Mesenchymal stem cell (in vitro differentiated cells and primary cell): ENCODE measurements around the gene ACTR2.

Experiments used
- DNase-seq: peaks from one replicate; pipeline ENCODE4 v3.0.0-alpha.2; 2013
- H2AFZ ChIP-seq: one replicate; pipeline ENCODE4 v1.6.1; 2013; ENCODE audit warnings: low read depth, mild to moderate bottlenecking, control low read depth, inconsistent platforms, low read length, moderate library complexity
- H2AK5ac ChIP-seq: 2 replicates; pipeline ENCODE4 v1.6.1; 2013; ENCODE audit warnings: low read length, moderate library complexity, mild to moderate bottlenecking, inconsistent platforms; ENCODE audit not compliant: severe bottlenecking
- H2BK120ac ChIP-seq: one replicate; pipeline ENCODE4 v1.6.1; 2013; ENCODE audit warnings: low read depth, mild to moderate bottlenecking, inconsistent platforms, low read length, moderate library complexity
- H2BK12ac ChIP-seq, 2 experiments: one replicate each; pipeline ENCODE4 v1.6.1; 2013; ENCODE audit warnings: inconsistent platforms in 2 of 2, low read length in 2 of 2, mild to moderate bottlenecking in 2 of 2, moderate library complexity in 2 of 2, control low read depth in 1 of 2
- H2BK15ac ChIP-seq: one replicate; pipeline ENCODE4 v1.6.1; 2013; ENCODE audit warnings: mild to moderate bottlenecking, low read depth, inconsistent platforms; ENCODE audit not compliant: poor library complexity, severe bottlenecking
- H2BK5ac ChIP-seq: 2 replicates; pipeline ENCODE4 v1.6.1; 2013; ENCODE audit warnings: low read depth, mild to moderate bottlenecking, low read length, control low read depth, inconsistent platforms; ENCODE audit not compliant: poor library complexity, severe bottlenecking
- H3K14ac ChIP-seq, 2 experiments: one replicate each; pipeline ENCODE4 v1.6.1; 2013; ENCODE audit warnings: inconsistent platforms in 2 of 2, low read length in 2 of 2, control low read depth in 1 of 2, mild to moderate bottlenecking in 1 of 2, moderate library complexity in 1 of 2
- H3K18ac ChIP-seq, 2 experiments: one replicate each; pipeline ENCODE4 v1.6.1; 2013; ENCODE audit warnings: inconsistent platforms in 2 of 2, low read length in 2 of 2, control low read depth in 1 of 2, low read depth in 1 of 2, mild to moderate bottlenecking in 1 of 2
- H3K23ac ChIP-seq, 2 experiments: one replicate each; pipeline ENCODE4 v1.6.1; 2013; ENCODE audit warnings: inconsistent platforms in 2 of 2, low read length in 2 of 2, mild to moderate bottlenecking in 2 of 2, moderate library complexity in 2 of 2, control low read depth in 1 of 2
- H3K27ac ChIP-seq: 2 replicates; pipeline ENCODE4 v1.5.1; 2013; ENCODE audit warnings: mild to moderate bottlenecking, moderate library complexity, low read length, control low read depth, inconsistent platforms; ENCODE audit not compliant: poor library complexity, severe bottlenecking
- H3K27me3 ChIP-seq, 2 experiments: 2 replicates each; pipeline versions ENCODE4 v1.6.1 to v1.7.0; 2013; ENCODE audit warnings: low read length in 2 of 2, mild to moderate bottlenecking in 2 of 2, moderate library complexity in 2 of 2, control low read depth in 1 of 2, inconsistent platforms in 1 of 2; ENCODE audit not compliant: control insufficient read depth in 1 of 2, insufficient read depth in 1 of 2
- H3K36me3 ChIP-seq, 2 experiments: 2 replicates each; pipeline versions ENCODE4 v1.6.1 to v1.7.0; 2013; ENCODE audit warnings: low read length in 2 of 2, control low read depth in 1 of 2, inconsistent platforms in 1 of 2, low read depth in 1 of 2, mild to moderate bottlenecking in 1 of 2; ENCODE audit not compliant: insufficient read depth in 2 of 2, control insufficient read depth in 1 of 2
- H3K4ac ChIP-seq, 2 experiments: one replicate each; pipeline ENCODE4 v1.6.1; 2013; ENCODE audit warnings: inconsistent platforms in 2 of 2, low read length in 2 of 2, mild to moderate bottlenecking in 2 of 2, moderate library complexity in 2 of 2, control low read depth in 1 of 2, low read depth in 1 of 2
- H3K4me1 ChIP-seq: 2 replicates; pipeline ENCODE4 v1.6.1; 2013; ENCODE audit warnings: low read depth, low read length, control low read depth; ENCODE audit not compliant: control insufficient read depth, insufficient read depth
- H3K4me2 ChIP-seq: 2 replicates; pipeline ENCODE4 v1.6.1; 2013; ENCODE audit warnings: low read length, mild to moderate bottlenecking, inconsistent platforms; ENCODE audit not compliant: poor library complexity, severe bottlenecking
- H3K4me3 ChIP-seq, 2 experiments: 2 replicates each; pipeline versions ENCODE4 v1.5.1 to v1.7.0; 2013; ENCODE audit warnings: low read length in 2 of 2, mild to moderate bottlenecking in 2 of 2, control low read depth in 1 of 2, low read depth in 1 of 2; ENCODE audit not compliant: insufficient read depth in 1 of 2
- H3K79me1 ChIP-seq: replicated peaks from 2 replicates; pipeline ENCODE4 v1.6.1; 2013; ENCODE audit warnings: mild to moderate bottlenecking, control low read depth, low read length, inconsistent platforms; ENCODE audit not compliant: poor library complexity, severe bottlenecking
- H3K9ac ChIP-seq: 2 replicates; pipeline ENCODE4 v1.7.0; 2013; ENCODE audit warnings: mild to moderate bottlenecking, low read length, moderate library complexity
- H3K9me3 ChIP-seq: 2 replicates; pipeline ENCODE4 v1.7.0; 2013; ENCODE audit warnings: mild to moderate bottlenecking, low read length; ENCODE audit not compliant: control insufficient read depth
- H4K8ac ChIP-seq: one replicate; pipeline ENCODE4 v1.6.1; 2013; ENCODE audit warnings: inconsistent platforms, mild to moderate bottlenecking, low read length, moderate library complexity
- H4K91ac ChIP-seq: one replicate; pipeline ENCODE4 v1.6.1; 2013; ENCODE audit warnings: mild to moderate bottlenecking, low read length, inconsistent platforms
- WGBS: methylation state at CpG from one replicate; pipeline ENCODE4 v1.1.7; 2013; ENCODE audit warnings: mixed read lengths; 5-methylcytosine and 5-hydroxymethylcytosine counted together

Gene ACTR2

GRCh38 chr2:65268957-65269356, 41.3 kb downstream of the ACTR2 start:
- peaks cover 16 to 81% of the 10 kb centered on the region in 2 experiments for H3K36me3 ChIP-seq
- no peak overlapping the region for H3K18ac ChIP-seq
- no peak overlapping the region for H2BK5ac ChIP-seq
- H2AFZ ChIP-seq: no peak overlapping the region
- no peak overlapping the region for H3K9ac ChIP-seq
- H4K91ac ChIP-seq: no peak overlapping the region
- H3K4me2 ChIP-seq: no peak overlapping the region
- H2AK5ac ChIP-seq: no peak overlapping the region
- H4K8ac ChIP-seq: no peak overlapping the region
- no peaks in the 10 kb centered on the region for H3K9me3 ChIP-seq
- no peak overlapping the region for H3K4ac ChIP-seq
- H3K4me1 ChIP-seq: no peaks in the 10 kb centered on the region
- no peak overlapping the region for H3K27ac ChIP-seq
- H3K23ac ChIP-seq: no peak overlapping the region
- H3K27me3 ChIP-seq: no peaks in the 10 kb centered on the region
- H3K14ac ChIP-seq: no peak overlapping the region
- DNase-seq: no peak
- H3K79me1 ChIP-seq: peaks cover 15% of the 10 kb centered on the region
- H2BK120ac ChIP-seq: no peak overlapping the region
- 92% methylated on average over 3 of the region's 4 CpGs for WGBS
- H2BK15ac ChIP-seq: no peak overlapping the region
- no peak overlapping the region for H2BK12ac ChIP-seq
- H3K4me3 ChIP-seq: no peak overlapping the region

- Histone ChIP-seq H3K14ac (no peak overlapping the region), H2BK15ac (peak overlapping the region; percentile 19), H4K91ac (no peak overlapping the region), H2BK12ac (peak overlapping the region; percentile 42 to 52), H3K23ac (no peak overlapping the region), H4K8ac (no peak overlapping the region), H3K27ac (no peak overlapping the region), H3K4me2 (no peak overlapping the region), H3K4me3 (no peak overlapping the region), H3K27me3 (no peaks in the 10 kb centered on the region), H3K18ac (peak overlapping the region in 1 of 2 experiments; percentile 24), H2BK120ac (no peak overlapping the region), H3K36me3 (peaks cover 16 to 61% of the 10 kb centered on the region in 2 experiments), H2AFZ (no peak overlapping the region), H3K9me3 (no peaks in the 10 kb centered on the region), H2AK5ac (no peak overlapping the region), H3K4me1 (peaks cover under 1% of the 10 kb centered on the region), H2BK5ac (no peak overlapping the region), H3K79me1 (peaks cover 6% of the 10 kb centered on the region), H3K4ac (no peak overlapping the region), H3K9ac (no peak overlapping the region)
- DNase-seq: no peak
- WGBS: 98% methylated on average over 7 of the region's 8 CpGs
These were observed 45.7 kb downstream of the ACTR2 start for GRCh38 chr2:65273344-65273743.

- peak overlapping the region; percentile 67 for H4K8ac ChIP-seq
- H3K14ac ChIP-seq: no peak overlapping the region
- no peak overlapping the region for H3K23ac ChIP-seq
- H2BK120ac ChIP-seq: peak overlapping the region; percentile 39
- H4K91ac ChIP-seq: peak overlapping the region; percentile 78
- H2AFZ ChIP-seq: no peak overlapping the region
- no peak overlapping the region for H2BK15ac ChIP-seq
- H3K27me3 ChIP-seq: no peaks in the 10 kb centered on the region
- H3K27ac ChIP-seq: no peak overlapping the region
- H2AK5ac ChIP-seq: no peak overlapping the region
- H3K4ac ChIP-seq: peak overlapping the region; percentile 60 to 73
- H3K36me3 ChIP-seq: peaks cover 16 to 41% of the 10 kb centered on the region in 2 experiments
- peak overlapping the region; percentile 20 to 84 for H2BK12ac ChIP-seq
- peak overlapping the region; percentile 59 to 92 for H3K18ac ChIP-seq
- H3K9ac ChIP-seq: no peak overlapping the region
- H3K79me1 ChIP-seq: peaks cover 3% of the 10 kb centered on the region
- no peaks in the 10 kb centered on the region for H3K9me3 ChIP-seq
- no peak overlapping the region for H3K4me2 ChIP-seq
- peaks cover 3% of the 10 kb centered on the region for H3K4me1 ChIP-seq
- no peak overlapping the region for H2BK5ac ChIP-seq
- DNase-seq: peak; percentile 46
- 30% methylated on average over 4 of the region's 4 CpGs for WGBS
- H3K4me3 ChIP-seq: no peak overlapping the region
These were observed 47.7 kb downstream of the ACTR2 start for GRCh38 chr2:65275141-65275915.

- Histone ChIP-seq H3K4me2 (no peak overlapping the region), H3K18ac (peak overlapping the region; percentile 72 to 77), H2BK12ac (peak overlapping the region; percentile 15 to 61), H3K36me3 (peaks cover 14 to 37% of the 10 kb centered on the region in 2 experiments), H3K4ac (peak overlapping the region; percentile 67 to 70), H3K4me3 (peak overlapping the region in 1 of 2 experiments; percentile 10), H3K27me3 (no peaks in the 10 kb centered on the region), H3K79me1 (peaks cover under 1% of the 10 kb centered on the region), H3K14ac (no peak overlapping the region), H2BK15ac (no peak overlapping the region), H2BK120ac (peak overlapping the region; percentile 49), H2AFZ (no peak overlapping the region), H3K9me3 (no peaks in the 10 kb centered on the region), H4K91ac (no peak overlapping the region), H3K23ac (no peak overlapping the region), H3K9ac (no peak overlapping the region), H2AK5ac (no peak overlapping the region), H2BK5ac (no peak overlapping the region), H3K4me1 (peaks cover 3% of the 10 kb centered on the region), H3K27ac (no peak overlapping the region), H4K8ac (peak overlapping the region; percentile 72)
- WGBS: 49% methylated on average over 5 of the region's 5 CpGs
- peak; percentile 51 for DNase-seq
These were observed 49.0 kb downstream of the ACTR2 start for GRCh38 chr2:65276609-65277008.
